T-cell (primary cell): ENCODE measurements around the gene NSRP1. TPM values are rescaled to one million over a fixed set of nuclear protein-coding genes. Genes with fewer than 3 reads are reported as not detected.

ENCODE experiments used
- ATAC-seq, 4 experiments: fragments of 200-7000 bp in 3 of 4; fragments of 150-1000 bp in 1 of 4; cut with Tn5 transposase; replicated peaks in 1 of 4; 1 replicate in 3 of 4; 2 replicates in 1 of 4; pipeline ENCODE4 v1.10.0; 2021; ENCODE audit warnings: moderate library complexity in 3 of 4, mild to moderate bottlenecking in 2 of 4, moderate number of reproducible peaks in 1 of 4
- CTCF ChIA-PET, 2 donors: fragments of 300-600 bp; sonication (Branson Sonifier 250); formaldehyde crosslinking; loops; one replicate each; lab custom pipeline; 2022; ENCODE audit warnings: antibody characterized with exemption in 2 of 2; lab: Charles Lee
- POLR2A ChIA-PET, 2 donors: fragments of 300-600 bp; sonication (Branson Sonifier 250); formaldehyde crosslinking; loops; one replicate each; lab custom pipeline; 2022; ENCODE audit warnings: antibody characterized with exemption in 2 of 2; lab: Charles Lee
- DNase-seq, 35 experiments: peaks; one replicate each; pipeline versions ENCODE4 v3.0.0 to v3.0.0-alpha.2; 2013 to 2023
- H3K27ac ChIP-seq: one replicate; pipeline ENCODE4 v1.5.1; 2013; ENCODE audit warnings: low read length
- H3K27me3 ChIP-seq, 2 experiments: replicated peaks in 1 of 2; 1 replicate in 1 of 2; 2 replicates in 1 of 2; pipeline versions ENCODE4 v1.6.1 to v1.7.0; 2013; ENCODE audit warnings: low read length in 1 of 2, mixed read lengths in 1 of 2; ENCODE audit not compliant: control insufficient read depth in 2 of 2, insufficient read depth in 2 of 2; ENCODE audit errors: extremely low read depth in 1 of 2
- H3K36me3 ChIP-seq, 2 donors: 1 replicate in 1 of 2; 2 replicates in 1 of 2; pipeline versions ENCODE4 v1.6.1 to v1.7.0; 2013; ENCODE audit warnings: low read length in 1 of 2; ENCODE audit not compliant: control insufficient read depth in 2 of 2, insufficient read depth in 1 of 2; ENCODE audit errors: extremely low read depth in 1 of 2
- H3K4me1 ChIP-seq, 2 experiments: 1 replicate in 1 of 2; 2 replicates in 1 of 2; pipeline versions ENCODE4 v1.6.1 to v1.7.0; 2013; ENCODE audit warnings: low read length in 2 of 2, mixed read lengths in 1 of 2; ENCODE audit not compliant: insufficient read depth in 2 of 2, control insufficient read depth in 1 of 2; ENCODE audit errors: extremely low read depth in 1 of 2
- H3K4me3 ChIP-seq, 2 donors: 1 replicate in 1 of 2; 2 replicates in 1 of 2; pipeline versions ENCODE4 v1.5.1 to v1.7.0; 2013; ENCODE audit warnings: mild to moderate bottlenecking in 2 of 2, low read length in 1 of 2, moderate library complexity in 1 of 2; ENCODE audit not compliant: control insufficient read depth in 1 of 2; ENCODE audit errors: extremely low read depth in 1 of 2
- H3K9me3 ChIP-seq: 2 replicates; pipeline ENCODE4 v1.7.0; 2013
- H3K27ac Mint-ChIP-seq, 2 donors: one replicate each; pipeline ENCODE4 v1.8.0; 2020 to 2021; ENCODE audit warnings: mild to moderate bottlenecking in 2 of 2, mixed read lengths in 2 of 2
- H3K27me3 Mint-ChIP-seq, 2 donors: one replicate each; pipeline ENCODE4 v1.8.0; 2021 to 2022; ENCODE audit warnings: mixed read lengths in 2 of 2
- H3K36me3 Mint-ChIP-seq: one replicate; pipeline ENCODE4 v1.8.0; 2021; ENCODE audit warnings: mixed read lengths
- H3K4me1 Mint-ChIP-seq, 3 donors: one replicate each; pipeline ENCODE4 v1.8.0; 2020 to 2022; ENCODE audit warnings: mixed read lengths in 3 of 3, mild to moderate bottlenecking in 1 of 3
- H3K4me3 Mint-ChIP-seq, 3 donors: one replicate each; pipeline ENCODE4 v1.8.0; 2020 to 2022; ENCODE audit warnings: mild to moderate bottlenecking in 3 of 3, mixed read lengths in 3 of 3, moderate library complexity in 3 of 3
- H3K9me3 Mint-ChIP-seq, 3 donors: one replicate each; pipeline ENCODE4 v1.8.0; 2020 to 2022; ENCODE audit warnings: mixed read lengths in 3 of 3
- WGBS: methylation state at CpG from one replicate; pipeline ENCODE4 v1.1.5; 2013; ENCODE audit warnings: missing lambda C conversion rate; ENCODE audit not compliant: insufficient coverage; 5-methylcytosine and 5-hydroxymethylcytosine counted together
- total RNA-seq, 35 experiments: library from RNA in 6 of 35; stranded (reverse) in 6 of 35; fragments of 120-200 nt in 1 of 35; gene quantifications; one replicate each; pipeline versions ENCODE4 v1.2.1 to v1.2.4 and lab custom pipeline; 2013 to 2026

NSRP1 gene
- total RNA-seq (10 to 100 TPM; 24.6 to 31.9 (median 28.5) TPM), total RNA-seq (lab: John Stamatoyannopoulos, UW) (26.1 to 77.5 (median 37.4) reads per million in 29 experiments)
- total RNA-seq (2013), result 23.1 TPM

- POLR2A ChIA-PET, result no interaction called here
- H3K27ac Mint-ChIP-seq, result peak within 1 kb of the TSS; percentile 96 to 98
- H3K4me3 ChIP-seq, result peak within 1 kb of the TSS; percentile 97 to 99
Measured at GRCh38 chr17:30116661-30117551, at the start of gene NSRP1. NSRP1 (plus strand) TSS chr17:30116816; CDS start chr17:30116844, 28 bp downstream.

GRCh38 chr17:30068465-30068864, 48.2 kb upstream of the NSRP1 start:
- no peak overlapping the region for H3K27ac Mint-ChIP-seq
- Histone ChIP-seq H3K36me3 (no peaks in the 10 kb centered on the region), H3K27ac (no peak overlapping the region), H3K4me1 (no peaks in the 10 kb centered on the region), H3K27me3 (peaks cover 0 to 9% of the 10 kb centered on the region in 2 experiments), H3K9me3 (peaks cover 7% of the 10 kb centered on the region), H3K4me3 (no peak overlapping the region)
- H3K4me3 Mint-ChIP-seq, result no peak overlapping the region
- DNase-seq (no peak), ATAC-seq (no peak)
- H3K27me3 Mint-ChIP-seq, result peaks cover 9% of the 10 kb centered on the region in 2 donors
- peaks cover 20 to 33% (median 25%) of the 10 kb centered on the region in 3 donors for H3K9me3 Mint-ChIP-seq
- no peaks in the 10 kb centered on the region for H3K4me1 Mint-ChIP-seq
- WGBS, result 97% methylated on average over 12 of the region's 16 CpGs
- peaks cover 16% of the 10 kb centered on the region for H3K36me3 Mint-ChIP-seq
- CTCF ChIA-PET, result no interaction called here
- POLR2A ChIA-PET, result no interaction called here

More at GRCh38 chr17:30116661-30117551, at the start of gene NSRP1:
- H3K9me3 Mint-ChIP-seq, result no peaks in the 10 kb centered on the region
- no peaks in the 10 kb centered on the region for H3K9me3 ChIP-seq
- CTCF ChIA-PET, result interaction anchor here in 1 of 2 donors (0.8 to 2.8 kb wide), 2 partner anchors 11 to 826 kb away, joined by 3 to 20 read pairs; no protein-coding TSS in a partner anchor
- ATAC-seq, result peak; percentile 98 to 100 (median 99)
- peaks cover 13 to 21% of the 10 kb centered on the region in 2 experiments for H3K4me1 ChIP-seq
- H3K36me3 ChIP-seq, result peaks cover 0 to 5% of the 10 kb centered on the region in 2 donors
- DNase-seq, result peak; percentile 85 to 96 (median 90)
- peak within 1 kb of the TSS; percentile 94 to 98 (median 95) for H3K4me3 Mint-ChIP-seq
- peaks cover 34 to 48% (median 47%) of the 10 kb centered on the region in 3 donors for H3K4me1 Mint-ChIP-seq
- peak within 1 kb of the TSS; percentile 99 for H3K27ac ChIP-seq
- peaks cover 16% of the 10 kb centered on the region for H3K36me3 Mint-ChIP-seq
- under 1% methylated on average over 31 of the region's 47 CpGs for WGBS
- no peaks in the 10 kb centered on the region for H3K27me3 Mint-ChIP-seq
- H3K27me3 ChIP-seq, result no peaks in the 10 kb centered on the region

- ChIA-PET POLR2A (interaction anchor here (0.5 to 0.8 kb wide), 3 partner anchors 11 to 114 kb away, joined by 3 to 5 read pairs (median 3); no protein-coding TSS in a partner anchor), CTCF (no interaction called here)
- H3K9me3 ChIP-seq, result no peaks in the 10 kb centered on the region
- H3K27me3 ChIP-seq, result no peaks in the 10 kb centered on the region
- Mint-ChIP-seq H3K9me3 (peaks cover 0 to 2% (median 0%) of the 10 kb centered on the region in 3 donors), H3K27me3 (peaks cover 0 to 11% of the 10 kb centered on the region in 2 donors), H3K27ac (no peak overlapping the region), H3K4me3 (no peak overlapping the region), H3K4me1 (no peaks in the 10 kb centered on the region), H3K36me3 (no peaks in the 10 kb centered on the region)
- no peaks in the 10 kb centered on the region for H3K4me1 ChIP-seq
- H3K27ac ChIP-seq, result no peak overlapping the region
- no CpG with 5 or more reads among the region's 2 CpGs for WGBS
- no peak overlapping the region for H3K4me3 ChIP-seq
- ATAC-seq (no peak), DNase-seq (no peak)
- no peaks in the 10 kb centered on the region for H3K36me3 ChIP-seq
Measured at GRCh38 chr17:30074254-30074653, 42.4 kb upstream of the NSRP1 start.

- H3K4me1 Mint-ChIP-seq, result no peaks in the 10 kb centered on the region
- 80% methylated on average over 1 of the region's 2 CpGs for whole genome bisulfite sequencing
Measured at GRCh38 chr17:30074730-30075129, 41.9 kb upstream of the NSRP1 start.

GRCh38 chr17:30082773-30083172, 33.8 kb upstream of the NSRP1 start:
- WGBS, result no CpG with 5 or more reads among the region's 5 CpGs
- no peaks in the 10 kb centered on the region for H3K9me3 ChIP-seq
- Mint-ChIP-seq H3K27ac (peak overlapping the region in 1 of 2 donors; percentile 13), H3K9me3 (no peaks in the 10 kb centered on the region), H3K27me3 (peaks cover 3 to 12% of the 10 kb centered on the region in 2 donors), H3K4me3 (no peak overlapping the region), H3K4me1 (no peaks in the 10 kb centered on the region), H3K36me3 (no peaks in the 10 kb centered on the region)
- H3K27me3 ChIP-seq, result peaks cover 0 to 7% of the 10 kb centered on the region in 2 experiments
- no peak overlapping the region for H3K4me3 ChIP-seq
- no peaks in the 10 kb centered on the region for H3K36me3 ChIP-seq
- DNase-seq (no peak), ATAC-seq (no peak)
- ChIA-PET CTCF (interaction anchor here (0.6 kb wide), 3 partner anchors 13 to 1503 kb away, joined by 3 read pairs; no protein-coding TSS in a partner anchor), POLR2A (no interaction called here)
- no peak overlapping the region for H3K27ac ChIP-seq
- no peaks in the 10 kb centered on the region for H3K4me1 ChIP-seq

More at GRCh38 chr17:30074730-30075129, 41.9 kb upstream of the NSRP1 start:
- Mint-ChIP-seq H3K27me3 (peaks cover 0 to 12% of the 10 kb centered on the region in 2 donors), H3K36me3 (no peaks in the 10 kb centered on the region), H3K9me3 (peaks cover 0 to 2% (median 0%) of the 10 kb centered on the region in 3 donors), H3K27ac (no peak overlapping the region), H3K4me3 (no peak overlapping the region)
- POLR2A ChIA-PET, result no interaction called here
- H3K27me3 ChIP-seq, result no peaks in the 10 kb centered on the region
- DNase-seq (no peak), ATAC-seq (no peak)
- no peaks in the 10 kb centered on the region for H3K4me1 ChIP-seq
- no peak overlapping the region for H3K27ac ChIP-seq
- CTCF ChIA-PET, result no interaction called here
- no peaks in the 10 kb centered on the region for H3K36me3 ChIP-seq
- no peaks in the 10 kb centered on the region for H3K9me3 ChIP-seq
- no peak overlapping the region for H3K4me3 ChIP-seq

GRCh38 chr17:30084788-30085187, 31.8 kb upstream of the NSRP1 start:
- no peaks in the 10 kb centered on the region for H3K4me1 Mint-ChIP-seq
- no peaks in the 10 kb centered on the region for H3K9me3 Mint-ChIP-seq
- Histone ChIP-seq H3K27ac (no peak overlapping the region), H3K27me3 (peaks cover 0 to 12% of the 10 kb centered on the region in 2 experiments), H3K4me1 (no peaks in the 10 kb centered on the region), H3K4me3 (no peak overlapping the region), H3K36me3 (no peaks in the 10 kb centered on the region), H3K9me3 (no peaks in the 10 kb centered on the region)
- no peak overlapping the region for H3K27ac Mint-ChIP-seq
- CTCF ChIA-PET, result no interaction called here
- H3K4me3 Mint-ChIP-seq, result no peak overlapping the region
- DNase-seq (no peak), ATAC-seq (no peak)
- no CpG with 5 or more reads among the region's 6 CpGs for WGBS
- no peaks in the 10 kb centered on the region for H3K36me3 Mint-ChIP-seq
- peaks cover 3 to 8% of the 10 kb centered on the region in 2 donors for H3K27me3 Mint-ChIP-seq
- POLR2A ChIA-PET, result interaction anchor here in 1 of 2 donors (0.6 kb wide), 1 partner anchor 11 kb away, joined by 5 read pairs; no protein-coding TSS in a partner anchor
